Cardiac fibroblast (primary cell): Measurements from ENCODE around the gene DENND5B.

ENCODE experiments used
- DNase-seq, 2 donors: peaks; one replicate each; pipeline versions ENCODE4 v3.0.0 to v3.0.0-alpha.2; 2010; ENCODE audit warnings: low read depth in 2 of 2
- H3K4me3 ChIP-seq, 2 donors: replicated peaks in 1 of 2; 1 replicate in 1 of 2; 2 replicates in 1 of 2; pipeline ENCODE4 v1.5.1; 2011; ENCODE audit warnings: low read depth in 2 of 2, low read length in 2 of 2, mild to moderate bottlenecking in 2 of 2, moderate library complexity in 1 of 2
- TF ChIP-seq, protein P1 (sequence below): IDR thresholded peaks from one replicate; pipeline ENCODE4 v1.5.1; 2011; ENCODE audit warnings: low read depth, mild to moderate bottlenecking, low read length, inconsistent platforms

The DENND5B gene

DNA sequence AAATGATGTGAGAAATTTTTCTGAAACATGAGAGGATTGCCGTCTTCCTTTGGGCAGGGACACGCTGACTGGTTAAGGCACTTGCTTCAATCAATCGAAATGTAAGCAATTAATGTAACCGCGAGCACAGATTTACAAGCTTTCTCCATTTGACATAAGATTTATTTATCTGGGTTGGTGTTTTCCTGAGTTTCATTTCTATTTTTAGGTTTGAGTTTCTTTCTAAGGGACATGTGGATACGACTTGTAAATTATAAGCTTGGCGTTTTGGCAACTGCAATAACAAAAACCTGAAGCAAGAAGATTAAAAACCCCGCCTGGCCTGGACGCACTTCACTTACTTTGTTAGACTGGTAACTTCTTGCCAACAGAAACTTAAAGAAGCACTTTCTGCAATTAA lies 244.7 kb downstream of the DENND5B start:
- TF ChIP-seq, protein P1, sequence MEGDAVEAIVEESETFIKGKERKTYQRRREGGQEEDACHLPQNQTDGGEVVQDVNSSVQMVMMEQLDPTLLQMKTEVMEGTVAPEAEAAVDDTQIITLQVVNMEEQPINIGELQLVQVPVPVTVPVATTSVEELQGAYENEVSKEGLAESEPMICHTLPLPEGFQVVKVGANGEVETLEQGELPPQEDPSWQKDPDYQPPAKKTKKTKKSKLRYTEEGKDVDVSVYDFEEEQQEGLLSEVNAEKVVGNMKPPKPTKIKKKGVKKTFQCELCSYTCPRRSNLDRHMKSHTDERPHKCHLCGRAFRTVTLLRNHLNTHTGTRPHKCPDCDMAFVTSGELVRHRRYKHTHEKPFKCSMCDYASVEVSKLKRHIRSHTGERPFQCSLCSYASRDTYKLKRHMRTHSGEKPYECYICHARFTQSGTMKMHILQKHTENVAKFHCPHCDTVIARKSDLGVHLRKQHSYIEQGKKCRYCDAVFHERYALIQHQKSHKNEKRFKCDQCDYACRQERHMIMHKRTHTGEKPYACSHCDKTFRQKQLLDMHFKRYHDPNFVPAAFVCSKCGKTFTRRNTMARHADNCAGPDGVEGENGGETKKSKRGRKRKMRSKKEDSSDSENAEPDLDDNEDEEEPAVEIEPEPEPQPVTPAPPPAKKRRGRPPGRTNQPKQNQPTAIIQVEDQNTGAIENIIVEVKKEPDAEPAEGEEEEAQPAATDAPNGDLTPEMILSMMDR = no peak
- H3K4me3 ChIP-seq = no peak overlapping the region
- DNase-seq = no peak

DNA sequence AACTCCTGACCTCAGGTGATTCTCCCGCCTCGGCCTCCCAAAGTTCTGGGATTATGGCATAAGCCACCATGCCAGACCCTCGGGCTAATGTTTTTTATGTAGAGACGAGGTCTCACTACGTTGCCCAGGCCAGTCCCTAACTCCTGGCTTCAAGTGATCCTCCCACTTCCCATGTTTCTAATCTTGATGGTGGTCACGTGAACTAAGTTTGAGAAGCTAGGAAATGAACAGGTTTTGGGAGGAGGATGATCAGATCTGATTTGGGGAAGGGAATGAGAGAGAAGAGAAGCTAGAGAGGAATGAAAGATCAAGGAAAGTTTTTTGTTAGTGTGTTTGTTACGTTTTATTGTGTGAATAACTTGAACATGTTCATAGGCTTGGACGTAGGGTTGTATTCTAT lies 247.8 kb downstream of the DENND5B start:
- H3K4me3 ChIP-seq = no peak overlapping the region
- DNase-seq = no peak
- TF ChIP-seq, protein P1 = no peak

DNA sequence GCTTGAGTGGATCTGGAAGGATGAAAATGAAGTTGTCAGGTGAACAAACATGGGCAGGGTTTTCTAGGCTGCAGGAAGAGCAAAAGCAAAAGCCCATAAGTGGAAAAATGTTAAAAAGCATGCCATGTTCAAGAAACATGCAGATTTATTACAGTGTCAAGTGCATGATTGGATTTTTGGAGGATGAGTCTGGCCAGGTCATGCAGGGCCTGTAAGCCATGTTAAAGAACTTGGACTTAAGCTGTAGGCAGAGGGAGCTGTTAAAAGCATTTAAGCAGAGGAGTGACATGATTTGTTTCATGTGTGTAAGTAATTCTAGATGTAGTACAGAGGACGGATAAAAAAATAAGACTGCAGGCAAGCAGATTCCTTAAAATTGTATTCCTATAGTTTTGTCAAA lies 248.7 kb downstream of the DENND5B start:
- no peak for DNase-seq
- H3K4me3 ChIP-seq = no peak overlapping the region
- TF ChIP-seq, protein P1 = no peak

DNA sequence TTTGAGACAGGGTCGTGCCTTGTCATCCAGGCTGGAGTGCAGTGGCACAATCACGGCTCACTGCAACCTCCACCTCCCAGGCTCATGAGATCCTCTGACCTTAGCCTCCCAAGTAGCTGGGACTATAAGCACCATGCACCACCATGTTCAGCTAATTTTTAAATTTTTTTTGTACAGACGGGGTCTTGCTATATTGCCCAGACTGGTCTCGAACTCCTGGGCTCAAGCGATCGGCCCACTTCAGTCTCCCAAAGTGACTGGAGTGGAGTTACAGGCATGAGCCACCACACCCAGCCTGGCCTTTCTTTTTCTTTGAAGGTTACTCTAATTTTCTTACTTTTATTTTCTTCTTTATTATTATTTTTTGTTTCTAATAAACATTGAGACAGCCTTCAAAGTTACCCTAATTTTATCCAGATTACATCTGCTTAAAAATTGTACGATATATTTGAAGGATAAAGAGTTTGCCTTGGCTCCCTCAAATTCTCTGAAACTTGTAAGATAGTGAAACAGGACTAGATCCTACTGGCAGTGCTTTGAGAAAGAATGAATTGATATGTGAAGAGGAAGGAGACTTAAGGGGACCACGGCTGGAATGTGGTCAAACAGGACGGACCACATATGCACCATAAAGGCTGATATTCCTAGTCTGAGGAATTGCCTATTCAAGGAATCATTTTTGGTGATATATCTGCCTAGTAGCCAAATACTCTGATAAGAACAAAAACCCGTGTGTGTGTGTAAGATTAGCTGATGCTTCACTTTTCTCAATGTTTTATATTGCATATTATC lies 250.9 kb downstream of the DENND5B start:
- H3K4me3 ChIP-seq = no peak overlapping the region
- TF ChIP-seq, protein P1 = no peak
- no peak for DNase-seq

DNA sequence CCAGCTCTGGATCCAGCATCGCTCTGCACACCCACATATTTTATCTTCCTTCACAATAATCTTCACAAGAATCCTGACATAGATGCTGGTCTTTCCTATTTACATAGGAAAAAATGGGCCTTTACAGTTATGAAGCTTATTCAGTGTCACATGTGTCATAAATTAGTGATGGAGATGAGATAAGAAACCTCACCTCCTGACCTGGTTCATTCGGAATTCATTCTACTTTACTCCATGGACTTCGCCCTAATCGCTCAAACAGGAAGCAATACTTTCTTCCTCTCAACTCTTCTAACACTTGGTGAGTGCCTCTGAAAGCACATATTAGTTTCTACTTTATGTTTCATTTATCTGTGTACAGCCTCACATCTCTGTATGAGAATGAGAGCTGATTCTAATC lies 253.0 kb downstream of the DENND5B start:
- TF ChIP-seq, protein P1 = no peak
- no peak for DNase-seq

More for the DNA sequence above, 253.0 kb downstream of the DENND5B start:
- H3K4me3 ChIP-seq = no peak overlapping the region
